PFSK-1 (cell line): ENCODE data around the gene RPS15.

Experiments used
- FOXP2 ChIP-seq: optimal IDR thresholded peaks from 2 replicates; pipeline ENCODE3; 2011; ENCODE audit warnings: borderline replicate concordance, control low read depth, inconsistent platforms; ENCODE audit not compliant: insufficient read depth; ENCODE audit errors: extremely low read length, extremely low read depth
- POLR2AphosphoS5 ChIP-seq: IDR thresholded peaks from 2 replicates; pipeline ENCODE4 v1.6.1; 2012; ENCODE audit warnings: low read depth, mild to moderate bottlenecking, control low read depth, low read length, moderate library complexity
- SIN3A ChIP-seq: IDR thresholded peaks from 2 replicates; pipeline ENCODE4 v1.6.1; 2012; ENCODE audit warnings: mild to moderate bottlenecking, low read length, moderate library complexity, borderline replicate concordance; ENCODE audit not compliant: insufficient read depth
- TAF1 ChIP-seq: IDR thresholded peaks from 2 replicates; pipeline ENCODE4 v1.6.1; 2012; ENCODE audit warnings: low read length, control low read depth, borderline replicate concordance; ENCODE audit not compliant: insufficient read depth
- TF ChIP-seq, protein P1 (sequence below), 2 experiments: IDR thresholded peaks; 2 replicates each; pipeline versions ENCODE4 v1.6.1 to v1.8.0; 2011 to 2012; ENCODE audit warnings: low read depth in 2 of 2, low read length in 2 of 2, control low read depth in 1 of 2, inconsistent platforms in 1 of 2, mild to moderate bottlenecking in 1 of 2, moderate library complexity in 1 of 2; ENCODE audit not compliant: insufficient read depth in 1 of 2

Gene RPS15

DNA sequence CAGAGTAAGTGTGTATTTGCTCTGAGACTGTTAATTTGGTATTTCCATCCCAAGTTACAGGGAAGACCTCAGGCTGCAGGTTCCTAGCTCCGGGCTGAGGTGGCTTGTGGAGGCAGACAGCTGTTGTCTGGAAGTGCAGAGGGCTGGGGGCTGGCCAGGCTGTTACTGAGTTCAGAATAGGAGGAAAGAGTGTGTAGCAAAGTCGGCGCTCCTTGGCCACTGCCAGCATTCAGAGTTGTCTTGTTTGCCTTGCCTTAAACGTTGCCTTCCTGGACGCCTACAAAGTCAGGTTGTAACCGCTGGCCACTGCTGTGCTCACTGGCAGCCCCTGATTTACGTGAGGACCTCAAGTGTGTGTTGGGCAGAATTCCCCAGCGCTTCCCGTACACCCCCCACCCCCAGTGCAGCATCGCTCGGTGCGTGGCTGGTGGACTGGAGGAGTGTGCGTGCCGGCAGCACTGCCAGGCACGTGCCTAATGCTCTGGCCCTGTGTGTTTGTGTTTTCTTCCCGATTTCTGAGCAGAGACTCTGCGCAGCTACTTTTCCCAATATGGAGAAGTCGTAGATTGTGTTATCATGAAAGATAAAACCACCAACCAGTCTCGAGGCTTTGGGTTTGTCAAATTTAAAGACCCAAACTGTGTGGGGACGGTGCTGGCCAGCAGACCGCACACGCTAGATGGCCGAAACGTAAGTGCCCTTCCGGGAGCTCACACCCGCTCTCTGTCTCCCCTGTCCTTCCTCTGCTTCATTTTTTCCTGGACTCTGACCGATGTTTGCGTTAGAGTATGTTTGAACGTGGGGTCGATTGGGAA is 20.3 kb upstream of the RPS15 start:
- TF ChIP-seq, protein P1, sequence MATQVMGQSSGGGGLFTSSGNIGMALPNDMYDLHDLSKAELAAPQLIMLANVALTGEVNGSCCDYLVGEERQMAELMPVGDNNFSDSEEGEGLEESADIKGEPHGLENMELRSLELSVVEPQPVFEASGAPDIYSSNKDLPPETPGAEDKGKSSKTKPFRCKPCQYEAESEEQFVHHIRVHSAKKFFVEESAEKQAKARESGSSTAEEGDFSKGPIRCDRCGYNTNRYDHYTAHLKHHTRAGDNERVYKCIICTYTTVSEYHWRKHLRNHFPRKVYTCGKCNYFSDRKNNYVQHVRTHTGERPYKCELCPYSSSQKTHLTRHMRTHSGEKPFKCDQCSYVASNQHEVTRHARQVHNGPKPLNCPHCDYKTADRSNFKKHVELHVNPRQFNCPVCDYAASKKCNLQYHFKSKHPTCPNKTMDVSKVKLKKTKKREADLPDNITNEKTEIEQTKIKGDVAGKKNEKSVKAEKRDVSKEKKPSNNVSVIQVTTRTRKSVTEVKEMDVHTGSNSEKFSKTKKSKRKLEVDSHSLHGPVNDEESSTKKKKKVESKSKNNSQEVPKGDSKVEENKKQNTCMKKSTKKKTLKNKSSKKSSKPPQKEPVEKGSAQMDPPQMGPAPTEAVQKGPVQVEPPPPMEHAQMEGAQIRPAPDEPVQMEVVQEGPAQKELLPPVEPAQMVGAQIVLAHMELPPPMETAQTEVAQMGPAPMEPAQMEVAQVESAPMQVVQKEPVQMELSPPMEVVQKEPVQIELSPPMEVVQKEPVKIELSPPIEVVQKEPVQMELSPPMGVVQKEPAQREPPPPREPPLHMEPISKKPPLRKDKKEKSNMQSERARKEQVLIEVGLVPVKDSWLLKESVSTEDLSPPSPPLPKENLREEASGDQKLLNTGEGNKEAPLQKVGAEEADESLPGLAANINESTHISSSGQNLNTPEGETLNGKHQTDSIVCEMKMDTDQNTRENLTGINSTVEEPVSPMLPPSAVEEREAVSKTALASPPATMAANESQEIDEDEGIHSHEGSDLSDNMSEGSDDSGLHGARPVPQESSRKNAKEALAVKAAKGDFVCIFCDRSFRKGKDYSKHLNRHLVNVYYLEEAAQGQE (IDR thresholded peaks at IDR 0.05; ENCODE audit: insufficient read depth in 1 of 2, low read depth in 2 of 2, low read length in 2 of 2): no peak

DNA sequence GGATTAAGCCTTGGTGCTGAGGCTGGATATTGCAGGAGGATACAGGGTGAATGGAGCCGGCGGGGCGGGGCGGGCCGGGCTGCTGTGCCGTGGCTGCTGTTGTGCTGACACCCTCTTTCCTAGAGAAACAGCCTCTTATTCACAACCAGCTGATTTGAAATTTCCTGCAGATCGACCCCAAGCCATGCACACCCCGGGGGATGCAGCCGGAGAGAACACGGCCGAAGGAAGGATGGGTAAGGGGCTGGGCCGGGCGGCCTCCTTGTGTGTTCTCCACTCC is 19.8 kb upstream of the RPS15 start:
- TF ChIP-seq, protein P1 (IDR thresholded peaks at IDR 0.05; ENCODE audit: insufficient read depth in 1 of 2, low read depth in 2 of 2, low read length in 2 of 2): no peak
- TF ChIP-seq TAF1: no peak
- no peak for TF ChIP-seq FOXP2
- no peak for TF ChIP-seq POLR2AphosphoS5
- no peak for TF ChIP-seq SIN3A

DNA sequence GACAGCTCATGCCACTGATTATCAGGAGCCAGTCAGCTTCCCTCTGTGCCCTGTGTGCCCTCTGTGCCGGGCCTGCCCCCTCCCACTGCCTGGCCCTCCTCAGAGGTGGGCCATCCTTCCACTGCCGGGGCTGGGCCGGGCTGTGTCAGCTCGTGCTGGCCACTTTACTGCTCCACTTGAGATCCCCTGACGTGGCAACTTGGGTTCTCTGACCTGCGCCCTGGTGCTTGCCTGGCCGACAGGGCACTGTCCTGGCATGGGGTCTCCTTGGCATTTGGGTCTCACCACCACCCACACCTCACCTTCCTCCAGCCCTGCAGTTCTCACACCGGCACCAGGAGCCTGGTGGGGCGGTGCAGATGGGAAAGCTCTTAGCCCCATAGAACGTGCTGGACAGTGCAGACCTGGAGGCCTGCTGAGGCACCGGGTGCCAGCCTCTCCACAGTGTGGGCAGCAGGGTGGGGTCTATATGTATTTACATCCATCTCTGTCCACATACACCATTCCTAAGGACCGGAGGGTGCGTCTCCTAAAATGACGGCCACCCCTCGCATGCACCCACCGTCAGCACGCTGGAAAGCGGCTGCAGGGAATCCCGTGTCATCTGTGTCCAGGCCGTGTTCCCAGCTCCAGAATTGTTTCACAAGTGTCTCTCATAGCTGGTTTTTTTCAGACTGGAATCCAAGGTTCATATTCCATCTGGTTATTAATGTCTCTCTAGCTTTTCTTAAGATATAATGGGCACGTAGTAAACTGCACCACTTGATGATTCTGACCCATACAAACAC is 19.1 kb upstream of the RPS15 start:
- TF ChIP-seq TAF1 (no peak), POLR2AphosphoS5 (no peak), FOXP2 (no peak), SIN3A (no peak)
- TF ChIP-seq, protein P1 (IDR thresholded peaks at IDR 0.05; ENCODE audit: insufficient read depth in 1 of 2, low read depth in 2 of 2, low read length in 2 of 2): no peak

DNA sequence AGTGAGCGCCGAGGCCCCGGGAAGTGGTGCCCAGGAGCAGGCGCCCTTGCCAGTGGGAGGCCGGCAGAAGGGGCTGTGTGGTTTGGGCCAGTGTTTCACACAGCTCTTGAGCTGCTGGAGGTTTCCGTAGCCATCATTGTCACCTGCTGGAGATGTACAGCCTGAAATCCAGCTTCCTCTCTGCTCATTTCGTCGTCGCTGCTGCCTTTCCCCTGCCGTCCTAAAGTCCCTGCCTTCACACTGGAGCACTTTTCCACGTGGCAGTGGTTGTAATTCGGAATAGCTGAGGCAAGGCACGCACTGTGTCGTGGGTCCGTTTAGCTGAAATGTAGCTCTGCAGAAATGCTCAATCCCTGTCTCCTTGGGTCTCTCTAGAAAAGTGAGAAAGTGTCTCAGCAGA is 17.6 kb upstream of the RPS15 start:
- TF ChIP-seq POLR2AphosphoS5 (no peak), FOXP2 (no peak)
- TF ChIP-seq, protein P1 (IDR thresholded peaks at IDR 0.05; ENCODE audit: insufficient read depth in 1 of 2, low read depth in 2 of 2, low read length in 2 of 2): no peak
